Ishikawa (cell line): ENCODE data around the gene PRSS16.

ENCODE experiments used
- CREB1 ChIP-seq: IDR thresholded peaks from 2 replicates; pipeline ENCODE4 v1.6.1; 2012; ENCODE audit warnings: low read depth
- EP300 ChIP-seq: IDR thresholded peaks from 2 replicates; pipeline ENCODE4 v1.6.1; 2012; ENCODE audit warnings: borderline replicate concordance
- TAF1 ChIP-seq: IDR thresholded peaks from 2 replicates; pipeline ENCODE4 v1.6.1; 2012; ENCODE audit warnings: low read depth, mild to moderate bottlenecking
- YY1 ChIP-seq: IDR thresholded peaks from 2 replicates; pipeline ENCODE4 v1.6.1; 2012; ENCODE audit warnings: low read depth

GRCh38 chr6:27268803-27269202 lies 21.3 kb downstream of the PRSS16 start:
- TF ChIP-seq TAF1 = no peak
- no peak for TF ChIP-seq EP300
- no peak for TF ChIP-seq YY1
- TF ChIP-seq CREB1 = no peak
